Activated CD8-positive, alpha-beta T cell treated with anti-CD3 and anti-CD28 coated beads for 36 hours (primary cell): ENCODE data around the gene RNF167. TPM values are rescaled to one million over a fixed set of nuclear protein-coding genes. Genes with fewer than 3 reads are reported as not detected.

Experiments used
- ATAC-seq: fragments of 200-7000 bp; cut with Tn5 transposase; one replicate; pipeline ENCODE4 v1.10.0; 2021; ENCODE audit warnings: mild to moderate bottlenecking, moderate library complexity
- CTCF ChIA-PET: fragments of 350-600 bp; sonication (Branson Sonifier 250); formaldehyde crosslinking; loops from one replicate; lab custom pipeline; 2021; ENCODE audit warnings: antibody characterized with exemption; lab: Charles Lee
- POLR2A ChIA-PET: fragments of 350-600 bp; sonication (Branson Sonifier 250); formaldehyde crosslinking; loops from one replicate; lab custom pipeline; 2021; ENCODE audit warnings: antibody characterized with exemption; lab: Charles Lee
- DNase-seq: peaks from one replicate; pipeline ENCODE4 v3.0.0-alpha.2; 2020
- H3K27ac Mint-ChIP-seq: one replicate; pipeline ENCODE4 v1.8.0; 2021; ENCODE audit warnings: mild to moderate bottlenecking, mixed read lengths
- H3K27me3 Mint-ChIP-seq: one replicate; pipeline ENCODE4 v1.8.0; 2021; ENCODE audit warnings: mixed read lengths
- H3K36me3 Mint-ChIP-seq: one replicate; pipeline ENCODE4 v1.8.0; 2021; ENCODE audit warnings: low read depth, mixed read lengths
- H3K4me1 Mint-ChIP-seq: one replicate; pipeline ENCODE4 v1.8.0; 2021; ENCODE audit warnings: low read depth, mixed read lengths
- H3K4me3 Mint-ChIP-seq: one replicate; pipeline ENCODE4 v1.8.0; 2021; ENCODE audit warnings: mild to moderate bottlenecking, moderate library complexity, mixed read lengths
- H3K9me3 Mint-ChIP-seq: one replicate; pipeline ENCODE4 v1.8.0; 2021; ENCODE audit warnings: mixed read lengths
- CTCF ChIP-seq: fragments of 200-600 bp; IDR thresholded peaks from one replicate; pipeline ENCODE4 v1.8.0; 2022; ENCODE audit warnings: antibody characterized with exemption, mild to moderate bottlenecking
- intact Hi-C: fragments of 100-400 bp; cut with micrococcal nuclease; formaldehyde crosslinking; loops from one replicate; pipeline ENCODE4 v1.10.0; 2022
- microRNA-seq: library from miRNA; unstranded; fragments of <30 nt; microRNA quantifications from one replicate; pipeline ENCODE4 v1.2.0, GENCODE V29; 2022; ENCODE audit warnings: borderline microRNAs expressed, borderline replicate concordance
- total RNA-seq, 2 experiments: library from RNA; stranded (reverse); gene quantifications; one replicate each; pipeline ENCODE4 v1.2.3, GENCODE V29; 2021

RNF167 gene
- total RNA-seq, 2 experiments from 2014 or later = 144 to 152 TPM

- ATAC-seq (no peak), DNase-seq (no peak)
- H3K27me3 Mint-ChIP-seq = peaks cover 1% of the 10 kb centered on the region
- no peaks in the 10 kb centered on the region for H3K9me3 Mint-ChIP-seq
- no peak overlapping the region for H3K4me3 Mint-ChIP-seq
- intact Hi-C loops = no loop called here
- ChIA-PET POLR2A (no interaction called here), CTCF (interaction anchor here (1.0 to 1.3 kb wide), 2 partner anchors 13 to 85 kb away, joined by 3 read pairs; no protein-coding TSS in a partner anchor)
- H3K36me3 Mint-ChIP-seq = peaks cover 16% of the 10 kb centered on the region
- H3K27ac Mint-ChIP-seq = no peak overlapping the region
- H3K4me1 Mint-ChIP-seq = peaks cover 24% of the 10 kb centered on the region
- no peak for TF ChIP-seq CTCF
These were observed 54.1 kb downstream of the RNF167 start for GRCh38 chr17:4994081-4994595.

Small RNA genes within 50 kb of the gene (microRNA-seq; reads per million reads assigned to microRNA genes)
- gene MIR6864 = not detected
- gene MIR6865 = not detected

Other genes with a start within 250 kb of the RNF167 start
- gene PELP1, start 236.1 kb upstream of the RNF167 start, total RNA-seq = 100 to 1,000 TPM; 108 to 117 TPM
- 100 to 1,000 TPM; 163 to 176 TPM for gene ARRB2, start 229.6 kb upstream of the RNF167 start, total RNA-seq
- 10 to 100 TPM; 19.0 to 23.8 TPM for gene MED11, start 208.8 kb upstream of the RNF167 start, total RNA-seq
- gene ZMYND15, start 200.4 kb upstream of the RNF167 start, total RNA-seq = not detected
- gene CXCL16, start 200.3 kb upstream of the RNF167 start, total RNA-seq = 1 to 10 TPM; 2.0 to 2.5 TPM
- gene TM4SF5, start 168.4 kb upstream of the RNF167 start, total RNA-seq = not detected
- not detected for gene VMO1, start 153.9 kb upstream of the RNF167 start, total RNA-seq
- gene GLTPD2, start 151.3 kb upstream of the RNF167 start, total RNA-seq = not detected
- gene PSMB6, start 144.1 kb upstream of the RNF167 start, total RNA-seq = 100 to 1,000 TPM; 131 to 139 TPM
- gene PLD2, start 133.1 kb upstream of the RNF167 start, total RNA-seq = 1 to 10 TPM; 6.2 to 6.8 TPM
- gene MINK1, start 106.9 kb upstream of the RNF167 start, total RNA-seq = 10 to 100 TPM; 50.8 to 51.5 TPM
- 1 to 10 TPM; 3.0 to 3.6 TPM for gene C17orf107, start 40.7 kb upstream of the RNF167 start, total RNA-seq
- gene CHRNE, start 37.2 kb upstream of the RNF167 start, total RNA-seq = under 1 TPM; 0.45 to 0.78 TPM
- gene GP1BA, start 8.0 kb upstream of the RNF167 start, total RNA-seq = not detected
- 10 to 100 TPM; 80.8 to 87.0 TPM for gene SLC25A11, start 222 bp upstream of the RNF167 start, total RNA-seq
- 1,000 to 10,000 TPM; 1,726 to 1,759 TPM for gene PFN1, start 8.3 kb downstream of the RNF167 start, total RNA-seq
- gene ENO3, start 10.9 kb downstream of the RNF167 start, total RNA-seq = 10 to 100 TPM; 31.3 to 34.0 TPM
- 10 to 100 TPM; 62.7 to 62.9 TPM for gene SPAG7, start 27.5 kb downstream of the RNF167 start, total RNA-seq
- gene CAMTA2, start 47.4 kb downstream of the RNF167 start, total RNA-seq = 10 to 100 TPM; 91.5 to 99.0 TPM
- under 1 TPM in 1 of 2 experiments, not detected in 1; 0.63 TPM for gene INCA1, start 57.3 kb downstream of the RNF167 start, total RNA-seq
- 10 to 100 TPM; 35.7 to 37.4 TPM for gene KIF1C, start 57.7 kb downstream of the RNF167 start, total RNA-seq
- gene SLC52A1, start 95.2 kb downstream of the RNF167 start, total RNA-seq = under 1 TPM; 0.13 to 0.14 TPM
- 1 to 10 TPM; 1.5 to 1.9 TPM for gene ZFP3, start 138.2 kb downstream of the RNF167 start, total RNA-seq
- 10 to 100 TPM; 16.5 to 19.3 TPM for gene ZNF232, start 171.6 kb downstream of the RNF167 start, total RNA-seq
- under 1 TPM; 0.04 to 0.07 TPM for gene USP6, start 175.8 kb downstream of the RNF167 start, total RNA-seq